Measurements from ENCODE around the gene SAP30BP.

SAP30BP gene

GRCh38 chr17:75706042-75706728, 39.0 kb downstream of the SAP30BP start:
- Histone ChIP-seq H3K4me2 (ENCODE audit: low read depth, low read length, poor library complexity, severe bottlenecking) (no peak overlapping the region), H3K4me3 (ENCODE audit: insufficient read depth, low read length, poor library complexity, severe bottlenecking) (no peak overlapping the region), H3K79me2 (ENCODE audit: insufficient read depth, low read length) (no peaks in the 10 kb centered on the region), H3K9me3 (ENCODE audit: insufficient read depth, low read length) (no peaks in the 10 kb centered on the region), H3K36me3 (ENCODE audit: low read length) (no peaks in the 10 kb centered on the region), H3F3A (ENCODE audit: insufficient read depth) (no peaks in the 10 kb centered on the region), H3K9ac (ENCODE audit: low read length) (no peak overlapping the region), H4K20me1 (ENCODE audit: low read depth, low read length) (no peaks in the 10 kb centered on the region), H2AFZ (ENCODE audit: low read depth, low read length, severe bottlenecking) (no peak overlapping the region), H3K27ac (ENCODE audit: low read depth, low read length) (no peak overlapping the region), H3K27me3 (ENCODE audit: low read length) (no peaks in the 10 kb centered on the region), H3K9me2 (replicated peaks; ENCODE audit: insufficient read depth, low read length) (no peaks in the 10 kb centered on the region)
- TF ChIP-seq CTCF (IDR thresholded peaks at IDR 0.05; ENCODE audit: insufficient read depth, low read length, poor library complexity, severe bottlenecking) (no peak), EZH2phosphoT487 (conservative IDR thresholded peaks at IDR 0.05; ENCODE audit: low read length) (no peak)

GRCh38 chr17:75707079-75707571, 40.0 kb downstream of the SAP30BP start:
- no peaks in the 10 kb centered on the region for H3K9me3 ChIP-seq (ENCODE audit: insufficient read depth, low read length)
- no peak overlapping the region for H3K4me2 ChIP-seq (ENCODE audit: low read depth, low read length, poor library complexity, severe bottlenecking)
- TF ChIP-seq EZH2phosphoT487 (conservative IDR thresholded peaks at IDR 0.05; ENCODE audit: low read length) (no peak), CTCF (IDR thresholded peaks at IDR 0.05; ENCODE audit: insufficient read depth, low read length, poor library complexity, severe bottlenecking) (no peak)
- H3K27me3 ChIP-seq (ENCODE audit: low read length): no peaks in the 10 kb centered on the region
- no peaks in the 10 kb centered on the region for H3F3A ChIP-seq (ENCODE audit: insufficient read depth)
- no peaks in the 10 kb centered on the region for H3K36me3 ChIP-seq (ENCODE audit: low read length)
- H3K9ac ChIP-seq (ENCODE audit: low read length): no peak overlapping the region
- no peak overlapping the region for H3K4me3 ChIP-seq (ENCODE audit: insufficient read depth, low read length, poor library complexity, severe bottlenecking)
- H4K20me1 ChIP-seq (ENCODE audit: low read depth, low read length): no peaks in the 10 kb centered on the region
- H3K27ac ChIP-seq (ENCODE audit: low read depth, low read length): no peak overlapping the region
- H3K9me2 ChIP-seq (replicated peaks; ENCODE audit: insufficient read depth, low read length): no peaks in the 10 kb centered on the region
- no peak overlapping the region for H2AFZ ChIP-seq (ENCODE audit: low read depth, low read length, severe bottlenecking)
- H3K79me2 ChIP-seq (ENCODE audit: insufficient read depth, low read length): no peaks in the 10 kb centered on the region

GRCh38 chr17:75712446-75712845, 45.3 kb downstream of the SAP30BP start:
- no peaks in the 10 kb centered on the region for H3K9me3 ChIP-seq (ENCODE audit: insufficient read depth, low read length)
- H3K4me3 ChIP-seq (ENCODE audit: insufficient read depth, low read length, poor library complexity, severe bottlenecking): no peak overlapping the region
- H3K9ac ChIP-seq (ENCODE audit: low read length): no peak overlapping the region
- no peaks in the 10 kb centered on the region for H3K79me2 ChIP-seq (ENCODE audit: insufficient read depth, low read length)
- no peaks in the 10 kb centered on the region for H3K9me2 ChIP-seq (replicated peaks; ENCODE audit: insufficient read depth, low read length)
- no peaks in the 10 kb centered on the region for H3K27me3 ChIP-seq (ENCODE audit: low read length)
- no peaks in the 10 kb centered on the region for H4K20me1 ChIP-seq (ENCODE audit: low read depth, low read length)
- no peak overlapping the region for H2AFZ ChIP-seq (ENCODE audit: low read depth, low read length, severe bottlenecking)
- H3F3A ChIP-seq (ENCODE audit: insufficient read depth): no peaks in the 10 kb centered on the region
- no peak overlapping the region for H3K27ac ChIP-seq (ENCODE audit: low read depth, low read length)
- TF ChIP-seq CTCF (IDR thresholded peaks at IDR 0.05; ENCODE audit: insufficient read depth, low read length, poor library complexity, severe bottlenecking): no peak
- no peak for TF ChIP-seq EZH2phosphoT487 (conservative IDR thresholded peaks at IDR 0.05; ENCODE audit: low read length)
- H3K36me3 ChIP-seq (ENCODE audit: low read length): no peaks in the 10 kb centered on the region
- no peak overlapping the region for H3K4me2 ChIP-seq (ENCODE audit: low read depth, low read length, poor library complexity, severe bottlenecking)

Data from SU-DHL-6 (cell line).